Liver (tissue), 3 donors: ENCODE results near the gene CTPS2.

ENCODE experiments used
- GABPA ChIP-seq, 2 donors: IDR thresholded peaks in 1 of 2; conservative IDR thresholded peaks in 1 of 2; 2 replicates each; pipeline ENCODE4 v1.6.1; 2016; ENCODE audit warnings: antibody characterized with exemption in 2 of 2, mild to moderate bottlenecking in 1 of 2, moderate library complexity in 1 of 2
- NR2F2 ChIP-seq: IDR thresholded peaks from 2 replicates; pipeline ENCODE4 v1.6.1; 2016; ENCODE audit warnings: antibody characterized with exemption
- YY1 ChIP-seq: IDR thresholded peaks from 2 replicates; pipeline ENCODE4 v1.6.1; 2016; ENCODE audit warnings: antibody characterized with exemption, mild to moderate bottlenecking
- ZBTB33 ChIP-seq: IDR thresholded peaks from 2 replicates; pipeline ENCODE4 v1.6.1; 2016; ENCODE audit warnings: antibody characterized with exemption
- TF ChIP-seq, protein P1 (sequence below): fragments of 150-350 bp; IDR thresholded peaks from 2 replicates; pipeline ENCODE4 v1.5.1; 2017; ENCODE audit warnings: improper control_type of control experiment, low read depth, low read length; ENCODE audit not compliant: missing input control
- donor health status: healthy.
- donor health status: healthy.

DNA sequence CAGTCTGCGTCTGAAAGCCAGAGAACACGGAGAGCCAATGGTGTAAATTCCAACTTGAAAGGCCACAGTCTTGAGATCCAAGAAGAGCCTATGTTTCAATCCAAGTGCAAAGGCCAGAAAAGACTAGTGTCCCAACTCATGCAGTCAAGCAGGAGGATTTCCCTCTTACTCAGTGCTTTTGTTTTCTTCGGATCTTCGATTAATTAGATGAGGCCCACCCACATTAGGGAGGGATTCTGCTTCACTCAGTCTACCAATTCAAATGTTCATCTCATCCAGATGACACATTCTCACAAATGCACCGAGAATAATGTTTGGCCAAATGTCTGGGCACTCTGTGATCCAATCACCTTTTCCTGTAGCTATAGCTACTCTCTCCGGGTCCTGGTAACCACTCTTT lies 154.0 kb downstream of the CTPS2 start:
- TF ChIP-seq, protein P1, sequence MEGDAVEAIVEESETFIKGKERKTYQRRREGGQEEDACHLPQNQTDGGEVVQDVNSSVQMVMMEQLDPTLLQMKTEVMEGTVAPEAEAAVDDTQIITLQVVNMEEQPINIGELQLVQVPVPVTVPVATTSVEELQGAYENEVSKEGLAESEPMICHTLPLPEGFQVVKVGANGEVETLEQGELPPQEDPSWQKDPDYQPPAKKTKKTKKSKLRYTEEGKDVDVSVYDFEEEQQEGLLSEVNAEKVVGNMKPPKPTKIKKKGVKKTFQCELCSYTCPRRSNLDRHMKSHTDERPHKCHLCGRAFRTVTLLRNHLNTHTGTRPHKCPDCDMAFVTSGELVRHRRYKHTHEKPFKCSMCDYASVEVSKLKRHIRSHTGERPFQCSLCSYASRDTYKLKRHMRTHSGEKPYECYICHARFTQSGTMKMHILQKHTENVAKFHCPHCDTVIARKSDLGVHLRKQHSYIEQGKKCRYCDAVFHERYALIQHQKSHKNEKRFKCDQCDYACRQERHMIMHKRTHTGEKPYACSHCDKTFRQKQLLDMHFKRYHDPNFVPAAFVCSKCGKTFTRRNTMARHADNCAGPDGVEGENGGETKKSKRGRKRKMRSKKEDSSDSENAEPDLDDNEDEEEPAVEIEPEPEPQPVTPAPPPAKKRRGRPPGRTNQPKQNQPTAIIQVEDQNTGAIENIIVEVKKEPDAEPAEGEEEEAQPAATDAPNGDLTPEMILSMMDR: no peak
- no peak for TF ChIP-seq GABPA (IDR thresholded peaks at IDR 0.05 in 1 of 2, conservative IDR thresholded peaks at IDR 0.05 in 1 of 2)
- TF ChIP-seq ZBTB33: no peak
- no peak for TF ChIP-seq NR2F2
- TF ChIP-seq YY1: no peak
